PC-9 (cell line): ENCODE results near the gene SH3PXD2B. TPM values are rescaled to one million over a fixed set of nuclear protein-coding genes. Genes with fewer than 3 reads are reported as not detected.

Experiments
- BruUV-seq: library from RNA; stranded (reverse); fragments of 400-500 nt; replicated peaks from 2 replicates; lab custom pipeline; 2021; lab: Mats Ljungman, UMichigan
- CTCF ChIA-PET: fragments of 300-600 bp; sonication (Branson Sonifier 250); formaldehyde crosslinking; loops from one replicate; lab custom pipeline; 2022; ENCODE audit warnings: antibody characterized with exemption; lab: Charles Lee
- POLR2A ChIA-PET: fragments of 300-600 bp; sonication (Branson Sonifier 250); formaldehyde crosslinking; loops from one replicate; lab custom pipeline; 2022; ENCODE audit warnings: antibody characterized with exemption; ENCODE audit not compliant: unreplicated experiment; lab: Charles Lee
- DNase-seq, 2 experiments: peaks; one replicate each; pipeline versions ENCODE4 v3.0.0 to v3.0.0-alpha.2; 2015 to 2022; ENCODE audit warnings: mixed read lengths in 1 of 2
- H2AFZ ChIP-seq: fragments of 200-600 bp; sonication (generic); 2 replicates; pipeline ENCODE4 v1.8.1; 2017; ENCODE audit warnings: antibody characterized with exemption
- H3F3A ChIP-seq: fragments of 200-600 bp; sonication (generic); 2 replicates; pipeline ENCODE4 v1.8.1; 2017; ENCODE audit warnings: antibody characterized with exemption, mild to moderate bottlenecking, low read depth; ENCODE audit not compliant: insufficient read depth
- H3K27ac ChIP-seq: fragments of 200-600 bp; sonication (generic); 2 replicates; pipeline ENCODE4 v1.6.1; 2016; ENCODE audit warnings: mixed run types
- H3K27me3 ChIP-seq: fragments of 200-600 bp; sonication (generic); 2 replicates; pipeline ENCODE4 v1.6.1; 2016; ENCODE audit warnings: low read depth, mixed run types; ENCODE audit not compliant: insufficient read depth
- H3K36me3 ChIP-seq: fragments of 200-600 bp; sonication (generic); 2 replicates; pipeline ENCODE4 v1.6.1; 2016; ENCODE audit warnings: low read depth, mixed run types
- H3K4me1 ChIP-seq: fragments of 200-600 bp; sonication (generic); replicated peaks from 2 replicates; pipeline ENCODE4 v1.6.1; 2016; ENCODE audit warnings: mixed run types; ENCODE audit not compliant: insufficient read depth
- H3K4me2 ChIP-seq: fragments of 200-600 bp; sonication (generic); 2 replicates; pipeline ENCODE4 v1.6.1; 2017; ENCODE audit warnings: mixed run types
- H3K4me3 ChIP-seq: fragments of 200-600 bp; sonication (generic); 2 replicates; pipeline ENCODE4 v1.6.1; 2016; ENCODE audit warnings: mixed run types
- H3K79me2 ChIP-seq: fragments of 200-600 bp; sonication (generic); 2 replicates; pipeline ENCODE4 v1.6.1; 2017; ENCODE audit warnings: low read depth, mixed run types
- H3K9me2 ChIP-seq: fragments of 200-600 bp; sonication (generic); 2 replicates; pipeline ENCODE4 v1.8.1; 2017; ENCODE audit warnings: mild to moderate bottlenecking; ENCODE audit not compliant: insufficient read depth
- H3K9me3 ChIP-seq: fragments of 200-600 bp; sonication (generic); 2 replicates; pipeline ENCODE4 v1.8.1; 2016; ENCODE audit warnings: low read depth; ENCODE audit not compliant: insufficient read depth
- H4K20me1 ChIP-seq: fragments of 200-600 bp; sonication (generic); 2 replicates; pipeline ENCODE4 v1.8.1; 2017; ENCODE audit not compliant: insufficient read depth
- EZH2 ChIP-seq: fragments of 200-600 bp; sonication (generic); IDR thresholded peaks from 2 replicates; pipeline ENCODE4 v1.8.0; 2017; ENCODE audit warnings: antibody characterized with exemption, low read depth
- intact Hi-C: fragments of 100-400 bp; cut with micrococcal nuclease; formaldehyde crosslinking; loops from one replicate; pipeline ENCODE4 v1.10.0; 2022; ENCODE audit not compliant: unreplicated experiment
- total RNA-seq: library from RNA; stranded (reverse); gene quantifications from 2 replicates; pipeline ENCODE4 v1.2.3, GENCODE V29; 2021
- TF ChIP-seq, protein P1 (sequence below): fragments of 200-600 bp; sonication (generic); conservative IDR thresholded peaks from 2 replicates; pipeline ENCODE4 v1.6.1; 2017; ENCODE audit warnings: mixed run types, antibody characterized with exemption, mild to moderate bottlenecking, moderate library complexity

Gene SH3PXD2B
- total RNA-seq, 1 experiment from 2014 or later, result 29.3 TPM

DNA sequence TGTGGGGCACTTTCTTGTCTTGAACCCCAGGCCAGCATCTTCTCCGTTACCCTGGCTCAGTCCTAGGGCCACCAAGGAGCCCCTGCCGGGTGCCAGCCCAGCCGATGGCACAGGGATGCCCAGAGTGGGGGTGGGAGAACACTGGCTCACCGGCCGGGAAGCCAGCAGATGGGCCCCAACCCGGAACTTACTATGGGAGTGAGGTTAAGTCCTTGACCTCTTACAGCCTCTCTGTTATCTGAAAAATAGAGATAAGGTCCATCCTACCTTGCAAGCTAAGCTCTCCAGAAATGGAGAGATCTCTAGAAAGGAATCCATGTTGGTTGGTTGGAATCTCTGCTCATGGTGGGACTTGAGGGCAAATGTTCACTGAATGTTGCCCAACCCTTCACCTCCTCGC lies 20.8 kb downstream of the SH3PXD2B start:
- TF ChIP-seq, protein P1, sequence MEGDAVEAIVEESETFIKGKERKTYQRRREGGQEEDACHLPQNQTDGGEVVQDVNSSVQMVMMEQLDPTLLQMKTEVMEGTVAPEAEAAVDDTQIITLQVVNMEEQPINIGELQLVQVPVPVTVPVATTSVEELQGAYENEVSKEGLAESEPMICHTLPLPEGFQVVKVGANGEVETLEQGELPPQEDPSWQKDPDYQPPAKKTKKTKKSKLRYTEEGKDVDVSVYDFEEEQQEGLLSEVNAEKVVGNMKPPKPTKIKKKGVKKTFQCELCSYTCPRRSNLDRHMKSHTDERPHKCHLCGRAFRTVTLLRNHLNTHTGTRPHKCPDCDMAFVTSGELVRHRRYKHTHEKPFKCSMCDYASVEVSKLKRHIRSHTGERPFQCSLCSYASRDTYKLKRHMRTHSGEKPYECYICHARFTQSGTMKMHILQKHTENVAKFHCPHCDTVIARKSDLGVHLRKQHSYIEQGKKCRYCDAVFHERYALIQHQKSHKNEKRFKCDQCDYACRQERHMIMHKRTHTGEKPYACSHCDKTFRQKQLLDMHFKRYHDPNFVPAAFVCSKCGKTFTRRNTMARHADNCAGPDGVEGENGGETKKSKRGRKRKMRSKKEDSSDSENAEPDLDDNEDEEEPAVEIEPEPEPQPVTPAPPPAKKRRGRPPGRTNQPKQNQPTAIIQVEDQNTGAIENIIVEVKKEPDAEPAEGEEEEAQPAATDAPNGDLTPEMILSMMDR, result no peak
- no TSS peak for BruUV-seq
- Histone ChIP-seq H3K36me3 (no peaks in the 10 kb centered on the region), H3K4me1 (peaks cover 33% of the 10 kb centered on the region), H3F3A (peaks cover 24% of the 10 kb centered on the region; the same call in 1 of the 2 replicates), H2AFZ (no peak overlapping the region), H3K4me2 (no peak overlapping the region), H3K9me2 (no peaks in the 10 kb centered on the region), H3K9me3 (no peaks in the 10 kb centered on the region), H3K79me2 (no peaks in the 10 kb centered on the region), H3K4me3 (no peak overlapping the region), H3K27me3 (no peaks in the 10 kb centered on the region), H3K27ac (no peak overlapping the region), H4K20me1 (no peaks in the 10 kb centered on the region)
- no peak for DNase-seq
- POLR2A ChIA-PET, result no interaction called here
- CTCF ChIA-PET, result no interaction called here
- intact Hi-C loops, result no loop called here

DNA sequence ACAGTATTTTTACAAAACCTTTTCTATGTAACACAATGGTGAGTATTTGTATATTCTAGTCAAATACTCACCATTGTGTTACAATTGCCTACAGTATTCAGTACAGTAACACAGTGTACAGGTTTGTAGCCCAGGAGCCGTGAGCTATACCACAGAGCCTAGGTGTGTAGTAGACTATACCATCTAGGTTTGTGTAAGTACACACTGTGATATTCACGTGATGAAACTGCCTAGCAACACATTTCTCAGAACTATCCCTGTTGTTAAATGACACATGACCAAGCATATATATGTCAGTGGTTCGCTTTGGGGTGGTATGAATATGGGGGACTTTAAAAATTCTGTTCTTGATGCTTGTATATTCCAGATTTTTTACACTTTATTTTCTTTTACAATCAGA lies 21.3 kb downstream of the SH3PXD2B start:
- no TSS peak for BruUV-seq
- no peak for TF ChIP-seq EZH2
- TF ChIP-seq, protein P1, result no peak
- ChIA-PET POLR2A (no interaction called here), CTCF (no interaction called here)
- H3K79me2 ChIP-seq, result no peaks in the 10 kb centered on the region
- no peak overlapping the region for H2AFZ ChIP-seq
- H3K4me1 ChIP-seq, result peaks cover 33% of the 10 kb centered on the region
- no peaks in the 10 kb centered on the region for H3K9me3 ChIP-seq
- no peaks in the 10 kb centered on the region for H3K9me2 ChIP-seq
- intact Hi-C loops, result no loop called here
- no peaks in the 10 kb centered on the region for H3K27me3 ChIP-seq
- H4K20me1 ChIP-seq, result no peaks in the 10 kb centered on the region
- H3K27ac ChIP-seq, result no peak overlapping the region
- no peak overlapping the region for H3K4me2 ChIP-seq
- peaks cover 26% of the 10 kb centered on the region; the same call in 1 of the 2 replicates for H3F3A ChIP-seq
- H3K36me3 ChIP-seq, result no peaks in the 10 kb centered on the region
- DNase-seq, result no peak
- H3K4me3 ChIP-seq, result no peak overlapping the region

DNA sequence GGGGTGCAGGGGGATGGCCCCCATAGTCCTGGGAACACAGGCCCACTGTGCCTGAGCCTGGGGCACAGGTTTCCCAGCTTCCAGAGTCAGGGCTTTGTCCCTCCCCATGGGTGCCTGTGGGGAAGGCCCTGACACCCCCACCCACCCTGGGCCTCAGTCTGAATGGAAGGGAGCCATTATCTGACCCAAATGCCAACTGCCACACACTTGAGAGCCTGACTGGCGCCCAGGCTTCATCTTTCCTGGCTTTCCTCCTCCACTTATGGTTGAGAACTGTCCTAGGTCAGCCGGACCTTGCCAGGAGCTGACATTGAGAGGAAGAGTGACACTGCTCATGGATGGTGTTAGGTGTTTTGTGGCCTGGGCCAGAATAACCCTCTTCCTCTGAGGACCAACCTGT lies 24.0 kb downstream of the SH3PXD2B start:
- ChIA-PET POLR2A (no interaction called here), CTCF (interaction anchor here (0.6 kb wide), 1 partner anchor 1280 kb away, joined by 4 read pairs; no protein-coding TSS in a partner anchor)
- Histone ChIP-seq H3F3A (peaks cover 26% of the 10 kb centered on the region; the same call in 1 of the 2 replicates), H3K27ac (peak overlapping the region; percentile 82), H3K79me2 (no peaks in the 10 kb centered on the region), H3K36me3 (no peaks in the 10 kb centered on the region), H4K20me1 (no peaks in the 10 kb centered on the region), H3K9me2 (no peaks in the 10 kb centered on the region), H3K4me2 (0 out of 2 replicates have a peak overlapping the region, but pooled peaks have one; percentile 54), H3K4me1 (peaks cover 23% of the 10 kb centered on the region), H3K9me3 (no peaks in the 10 kb centered on the region), H3K4me3 (no peak overlapping the region), H2AFZ (no peak overlapping the region), H3K27me3 (no peaks in the 10 kb centered on the region)
- intact Hi-C loops, result no loop called here
- no TSS peak for BruUV-seq
- TF ChIP-seq EZH2, result no peak
- TF ChIP-seq, protein P1, result no peak
- DNase-seq, result no peak
